Activated CD8-positive, alpha-beta T cell treated with anti-CD3 and anti-CD28 coated beads, Interleukin-2, amount 10 ng/mL, durations not matched to agents 7 days and 5 days (primary cell): ENCODE results near the gene FNIP2. TPM values are rescaled to one million over a fixed set of nuclear protein-coding genes. Genes with fewer than 3 reads are reported as not detected.
"Not testable (repeated sequence)": the region's sequence is repeated elsewhere in the genome, so short reads cannot be mapped to it uniquely, and the experiment has no call there.

Source experiments
- ATAC-seq: fragments of 150-1000 bp; cut with Tn5 transposase; one replicate; pipeline ENCODE4 v1.10.0; 2021; ENCODE audit warnings: moderate library complexity
- CTCF ChIA-PET: fragments of 350-600 bp; sonication (Branson Sonifier 250); formaldehyde crosslinking; loops from one replicate; lab custom pipeline; 2021; ENCODE audit warnings: antibody characterized with exemption; lab: Charles Lee
- POLR2A ChIA-PET: fragments of 350-600 bp; sonication (Branson Sonifier 250); formaldehyde crosslinking; loops from one replicate; lab custom pipeline; 2021; ENCODE audit warnings: antibody characterized with exemption; lab: Charles Lee
- DNase-seq: peaks from one replicate; pipeline ENCODE4 v3.0.0-alpha.2; 2020
- H3K27ac Mint-ChIP-seq: one replicate; pipeline ENCODE4 v1.8.0; 2021; ENCODE audit warnings: mild to moderate bottlenecking, mixed read lengths
- H3K27me3 Mint-ChIP-seq: one replicate; pipeline ENCODE4 v1.8.0; 2021; ENCODE audit warnings: low read depth, mixed read lengths
- H3K36me3 Mint-ChIP-seq: one replicate; pipeline ENCODE4 v1.8.0; 2021; ENCODE audit warnings: low read depth, mixed read lengths
- H3K4me1 Mint-ChIP-seq: one replicate; pipeline ENCODE4 v1.8.0; 2021; ENCODE audit warnings: low read depth, mixed read lengths
- H3K4me3 Mint-ChIP-seq: one replicate; pipeline ENCODE4 v1.8.0; 2021; ENCODE audit warnings: mild to moderate bottlenecking, mixed read lengths
- H3K9me3 Mint-ChIP-seq: one replicate; pipeline ENCODE4 v1.8.0; 2022; ENCODE audit warnings: mixed read lengths; ENCODE audit not compliant: insufficient read depth
- total RNA-seq, 2 experiments: library from RNA; stranded (reverse); gene quantifications; one replicate each; pipeline ENCODE4 v1.2.3, GENCODE V29; 2021

FNIP2 gene
- total RNA-seq, 2 experiments from 2014 or later, result 13.1 to 13.7 TPM

GRCh38 chr4:158741326-158742021 is 27.4 kb upstream of the FNIP2 start:
- Mint-ChIP-seq H3K36me3 (no peaks in the 10 kb centered on the region), H3K4me3 (no peak overlapping the region), H3K27me3 (peaks cover 5% of the 10 kb centered on the region), H3K27ac (no peak overlapping the region), H3K9me3 (no peaks in the 10 kb centered on the region), H3K4me1 (no peaks in the 10 kb centered on the region)
- ChIA-PET POLR2A (interaction anchor here (0.6 kb wide), 1 partner anchor 35 kb away, joined by 3 read pairs; no protein-coding TSS in a partner anchor), CTCF (interaction anchor here (0.9 kb wide), 1 partner anchor 22 kb away, joined by 3 read pairs; no protein-coding TSS in a partner anchor)
- ATAC-seq (no peak), DNase-seq (no peak)

GRCh38 chr4:158746537-158746936 is 22.3 kb upstream of the FNIP2 start:
- ATAC-seq, H3K36me3 Mint-ChIP-seq, H3K27ac Mint-ChIP-seq, DNase-seq, H3K27me3 Mint-ChIP-seq, H3K4me3 Mint-ChIP-seq, H3K9me3 Mint-ChIP-seq, CTCF ChIA-PET, POLR2A ChIA-PET, H3K4me1 Mint-ChIP-seq: not testable (repeated sequence)

- no peaks in the 10 kb centered on the region for H3K4me1 Mint-ChIP-seq
- H3K4me3 Mint-ChIP-seq, result no peak overlapping the region
- CTCF ChIA-PET, result no interaction called here
- H3K27ac Mint-ChIP-seq, result no peak overlapping the region
- no peak for ATAC-seq
- no peaks in the 10 kb centered on the region for H3K36me3 Mint-ChIP-seq
- DNase-seq, result no peak
- H3K9me3 Mint-ChIP-seq, result no peaks in the 10 kb centered on the region
- peaks cover 11% of the 10 kb centered on the region for H3K27me3 Mint-ChIP-seq
- POLR2A ChIA-PET, result no interaction called here
Measured at GRCh38 chr4:158750379-158750778, 18.4 kb upstream of the FNIP2 start.

- H3K27ac Mint-ChIP-seq, result no peak overlapping the region
- no peak overlapping the region for H3K4me3 Mint-ChIP-seq
- peaks cover 16% of the 10 kb centered on the region for H3K27me3 Mint-ChIP-seq
- no peaks in the 10 kb centered on the region for H3K9me3 Mint-ChIP-seq
- H3K36me3 Mint-ChIP-seq, result no peaks in the 10 kb centered on the region
- ATAC-seq, result no peak
- CTCF ChIA-PET, result no interaction called here
- POLR2A ChIA-PET, result interaction anchor here (0.8 kb wide), 1 partner anchor 83 kb away, joined by 3 read pairs; the partner anchor contains the start of gene C4orf46
- DNase-seq, result no peak
- no peaks in the 10 kb centered on the region for H3K4me1 Mint-ChIP-seq
Measured at GRCh38 chr4:158754385-158755180, 14.2 kb upstream of the FNIP2 start.

GRCh38 chr4:158755819-158756218 is 13.0 kb upstream of the FNIP2 start:
- CTCF ChIA-PET, H3K27ac Mint-ChIP-seq, DNase-seq, H3K36me3 Mint-ChIP-seq, H3K4me1 Mint-ChIP-seq, POLR2A ChIA-PET, ATAC-seq, H3K4me3 Mint-ChIP-seq, H3K9me3 Mint-ChIP-seq: not testable (repeated sequence)
- peaks cover 16% of the 10 kb centered on the region for H3K27me3 Mint-ChIP-seq

GRCh38 chr4:158756588-158756987 is 12.2 kb upstream of the FNIP2 start:
- ChIA-PET POLR2A (no interaction called here), CTCF (no interaction called here)
- no peak overlapping the region for H3K27ac Mint-ChIP-seq
- ATAC-seq (no peak), DNase-seq (no peak)
- H3K36me3 Mint-ChIP-seq, result no peaks in the 10 kb centered on the region
- no peaks in the 10 kb centered on the region for H3K4me1 Mint-ChIP-seq
- H3K9me3 Mint-ChIP-seq, result no peaks in the 10 kb centered on the region
- no peak overlapping the region for H3K4me3 Mint-ChIP-seq
- H3K27me3 Mint-ChIP-seq, result peaks cover 13% of the 10 kb centered on the region

- POLR2A ChIA-PET, result no interaction called here
- Mint-ChIP-seq H3K27me3 (peaks cover 13% of the 10 kb centered on the region), H3K4me1 (no peaks in the 10 kb centered on the region), H3K9me3 (no peaks in the 10 kb centered on the region), H3K27ac (no peak overlapping the region), H3K36me3 (no peaks in the 10 kb centered on the region), H3K4me3 (no peak overlapping the region)
- DNase-seq (no peak), ATAC-seq (no peak)
- CTCF ChIA-PET, result no interaction called here
Measured at GRCh38 chr4:158758142-158758541, 10.7 kb upstream of the FNIP2 start.

GRCh38 chr4:158758703-158759102 is 10.1 kb upstream of the FNIP2 start:
- CTCF ChIA-PET, result no interaction called here

GRCh38 chr4:158759539-158759938 is 9.3 kb upstream of the FNIP2 start:
- H3K36me3 Mint-ChIP-seq, POLR2A ChIA-PET, H3K9me3 Mint-ChIP-seq, H3K4me1 Mint-ChIP-seq, ATAC-seq, H3K4me3 Mint-ChIP-seq, DNase-seq, CTCF ChIA-PET, H3K27ac Mint-ChIP-seq: not testable (repeated sequence)
- peaks cover 13% of the 10 kb centered on the region for H3K27me3 Mint-ChIP-seq

More at GRCh38 chr4:158758703-158759102, 10.1 kb upstream of the FNIP2 start:
- DNase-seq (no peak), ATAC-seq (no peak)
- no peaks in the 10 kb centered on the region for H3K4me1 Mint-ChIP-seq
- POLR2A ChIA-PET, result no interaction called here
- H3K4me3 Mint-ChIP-seq, result no peak overlapping the region
- H3K36me3 Mint-ChIP-seq, result no peaks in the 10 kb centered on the region
- H3K9me3 Mint-ChIP-seq, result no peaks in the 10 kb centered on the region
- H3K27ac Mint-ChIP-seq, result no peak overlapping the region
- peaks cover 13% of the 10 kb centered on the region for H3K27me3 Mint-ChIP-seq

GRCh38 chr4:158760866-158761265 is 8.0 kb upstream of the FNIP2 start:
- ChIA-PET CTCF (no interaction called here), POLR2A (no interaction called here)
- H3K9me3 Mint-ChIP-seq, result no peaks in the 10 kb centered on the region
- H3K27me3 Mint-ChIP-seq, result peaks cover 5% of the 10 kb centered on the region
- H3K4me3 Mint-ChIP-seq, result no peak overlapping the region
- H3K27ac Mint-ChIP-seq, result no peak overlapping the region
- ATAC-seq (no peak), DNase-seq (no peak)
- H3K36me3 Mint-ChIP-seq, result no peaks in the 10 kb centered on the region
- no peaks in the 10 kb centered on the region for H3K4me1 Mint-ChIP-seq

- Mint-ChIP-seq H3K27ac (no peak overlapping the region), H3K36me3 (no peaks in the 10 kb centered on the region)
- CTCF ChIA-PET, result interaction anchor here (0.9 to 1.0 kb wide), 2 partner anchors 21 to 89 kb away, joined by 3 read pairs; no protein-coding TSS in a partner anchor
Measured at GRCh38 chr4:158762553-158762952, 6.3 kb upstream of the FNIP2 start.

GRCh38 chr4:158763462-158763861 is 5.4 kb upstream of the FNIP2 start:
- Mint-ChIP-seq H3K9me3 (no peaks in the 10 kb centered on the region), H3K27ac (no peak overlapping the region), H3K27me3 (peaks cover 4% of the 10 kb centered on the region), H3K36me3 (no peaks in the 10 kb centered on the region), H3K4me1 (peaks cover 9% of the 10 kb centered on the region), H3K4me3 (no peak overlapping the region)
- ATAC-seq, result no peak
- no peak for DNase-seq
- CTCF ChIA-PET, result interaction anchor here (0.9 to 1.0 kb wide), 2 partner anchors 22 to 88 kb away, joined by 3 read pairs; no protein-coding TSS in a partner anchor
- POLR2A ChIA-PET, result no interaction called here

More at GRCh38 chr4:158762553-158762952, 6.3 kb upstream of the FNIP2 start:
- H3K9me3 Mint-ChIP-seq, result no peaks in the 10 kb centered on the region
- DNase-seq (no peak), ATAC-seq (no peak)
- peaks cover under 1% of the 10 kb centered on the region for H3K4me1 Mint-ChIP-seq
- POLR2A ChIA-PET, result no interaction called here
- peaks cover 7% of the 10 kb centered on the region for H3K27me3 Mint-ChIP-seq
- H3K4me3 Mint-ChIP-seq, result no peak overlapping the region
